ENCODE measurements around the gene NTRK2.

DNA sequence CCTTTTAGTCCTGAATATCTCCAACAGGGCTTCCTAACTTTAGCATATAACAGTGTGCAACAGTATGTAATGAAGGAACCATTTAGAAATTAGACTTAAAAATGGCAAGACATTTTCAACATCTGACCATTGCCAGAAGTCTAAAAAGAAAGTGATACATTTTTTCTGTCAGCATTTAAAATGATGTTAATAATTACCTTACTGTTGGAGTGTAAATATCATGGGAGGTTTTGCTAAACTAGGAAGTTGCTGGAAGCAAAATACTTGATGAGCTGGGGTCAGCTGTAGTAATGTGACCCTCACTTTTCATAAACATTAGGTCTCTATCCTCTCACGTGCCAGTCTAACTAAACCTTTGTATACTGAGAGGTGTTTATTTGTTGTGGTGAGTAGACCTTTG lies 68.8 kb downstream of the NTRK2 start:
- TF ChIP-seq, protein P1, sequence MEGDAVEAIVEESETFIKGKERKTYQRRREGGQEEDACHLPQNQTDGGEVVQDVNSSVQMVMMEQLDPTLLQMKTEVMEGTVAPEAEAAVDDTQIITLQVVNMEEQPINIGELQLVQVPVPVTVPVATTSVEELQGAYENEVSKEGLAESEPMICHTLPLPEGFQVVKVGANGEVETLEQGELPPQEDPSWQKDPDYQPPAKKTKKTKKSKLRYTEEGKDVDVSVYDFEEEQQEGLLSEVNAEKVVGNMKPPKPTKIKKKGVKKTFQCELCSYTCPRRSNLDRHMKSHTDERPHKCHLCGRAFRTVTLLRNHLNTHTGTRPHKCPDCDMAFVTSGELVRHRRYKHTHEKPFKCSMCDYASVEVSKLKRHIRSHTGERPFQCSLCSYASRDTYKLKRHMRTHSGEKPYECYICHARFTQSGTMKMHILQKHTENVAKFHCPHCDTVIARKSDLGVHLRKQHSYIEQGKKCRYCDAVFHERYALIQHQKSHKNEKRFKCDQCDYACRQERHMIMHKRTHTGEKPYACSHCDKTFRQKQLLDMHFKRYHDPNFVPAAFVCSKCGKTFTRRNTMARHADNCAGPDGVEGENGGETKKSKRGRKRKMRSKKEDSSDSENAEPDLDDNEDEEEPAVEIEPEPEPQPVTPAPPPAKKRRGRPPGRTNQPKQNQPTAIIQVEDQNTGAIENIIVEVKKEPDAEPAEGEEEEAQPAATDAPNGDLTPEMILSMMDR (IDR thresholded peaks at IDR 0.05) = no peak
- no peak for TF ChIP-seq POLR2AphosphoS5 (IDR thresholded peaks at IDR 0.05)
